Stimulated activated CD4-positive, alpha-beta T cell treated with anti-CD3 and anti-CD28 coated beads, Interleukin-12 subunit alpha, Interleukin-12 subunit beta, amount 100 ng/mL, for 48 hours (primary cell): ENCODE data around the gene HVCN1.
"Not testable (repeated sequence)": the region's sequence is repeated elsewhere in the genome, so short reads cannot be mapped to it uniquely, and the experiment has no call there.

ENCODE experiments used
- DNase-seq, 3 donors: peaks; one replicate each; pipeline ENCODE4 v3.0.0-alpha.2; 2020; ENCODE audit warnings: low read depth in 2 of 3, low spot score in 1 of 3

HVCN1 gene

GRCh38 chr12:110668480-110669192 is 20.3 kb downstream of the HVCN1 start:
- no peak for DNase-seq

GRCh38 chr12:110667671-110668070 is 21.2 kb downstream of the HVCN1 start:
- no peak for DNase-seq

- DNase-seq: no peak
These were observed 22.0 kb downstream of the HVCN1 start for GRCh38 chr12:110666892-110667291.

- DNase-seq: peak in 2 of 3 donors; percentile 27 to 42
These were observed 27.5 kb downstream of the HVCN1 start for GRCh38 chr12:110661337-110661972.

DNA sequence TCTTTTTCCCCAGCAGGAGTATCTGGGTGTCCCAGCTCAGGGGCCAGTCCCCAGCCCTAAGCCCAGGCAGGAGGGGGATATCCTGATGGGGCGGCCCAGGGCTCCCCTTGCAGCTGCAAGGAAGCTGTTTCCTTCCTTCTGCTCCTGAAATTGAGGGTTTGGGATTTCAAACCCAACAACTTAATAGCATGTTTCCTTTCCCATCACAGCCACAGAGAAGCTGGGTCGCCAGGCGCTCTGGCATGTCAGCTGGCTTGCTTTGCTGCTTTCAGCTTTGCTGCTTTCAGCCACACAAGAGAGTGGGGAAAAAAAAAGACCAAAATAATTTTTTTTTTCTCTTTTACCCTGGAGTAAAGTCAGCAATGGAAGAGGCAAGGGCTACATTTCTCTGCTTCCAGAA is 30.0 kb downstream of the HVCN1 start:
- no peak for DNase-seq

- no peak for DNase-seq
These were observed 30.7 kb downstream of the HVCN1 start for GRCh38 chr12:110658242-110658641.

- DNase-seq: no peak
These were observed 31.2 kb downstream of the HVCN1 start for GRCh38 chr12:110657747-110658146.

- DNase-seq: no peak
These were observed 32.8 kb downstream of the HVCN1 start for GRCh38 chr12:110656071-110656655.

GRCh38 chr12:110654238-110654637 is 34.7 kb downstream of the HVCN1 start:
- DNase-seq: not testable (repeated sequence)

- no peak for DNase-seq
These were observed 39.5 kb downstream of the HVCN1 start for GRCh38 chr12:110649341-110649847.

DNA sequence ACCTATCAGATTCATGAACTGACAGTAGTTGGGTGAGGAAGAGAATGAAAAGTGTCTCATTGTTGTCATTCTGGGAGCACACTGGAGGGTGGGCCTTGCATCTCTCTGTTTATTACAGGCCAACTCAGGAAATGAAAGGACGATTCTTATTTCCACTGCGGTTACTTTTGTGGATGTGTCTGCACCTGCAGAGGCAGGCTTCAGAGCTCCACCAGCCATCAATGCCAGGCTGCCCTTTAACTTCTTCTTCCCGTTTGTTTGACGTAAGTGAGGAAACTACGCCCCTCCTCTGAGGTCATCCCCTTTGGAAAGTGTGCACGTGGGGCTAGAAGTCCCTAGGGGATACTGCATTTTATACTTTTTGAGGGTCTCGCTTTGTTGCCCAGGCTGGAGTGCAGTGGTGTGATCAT is 41.3 kb downstream of the HVCN1 start:
- no peak for DNase-seq

DNA sequence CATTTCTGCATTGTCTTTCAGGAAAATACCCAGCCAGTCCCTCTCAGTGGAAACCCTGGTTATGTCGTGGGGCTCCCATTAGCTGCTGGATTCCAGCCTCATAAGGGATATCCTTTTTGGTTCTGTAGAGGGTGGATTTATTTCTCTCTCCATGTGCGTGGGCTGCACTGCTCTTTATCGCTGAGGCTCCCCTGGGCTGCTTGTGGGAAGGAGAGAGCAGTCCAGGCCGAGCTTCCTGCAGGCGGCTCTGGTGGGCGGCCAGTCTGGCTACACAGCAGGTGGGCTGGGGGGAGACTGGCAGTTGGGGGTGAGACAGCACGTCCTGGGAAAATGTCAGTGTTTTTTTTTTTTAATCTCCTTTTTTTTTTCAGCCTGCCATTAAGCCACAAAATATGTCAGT is 47.4 kb downstream of the HVCN1 start:
- DNase-seq: no peak

- no peak for DNase-seq
These were observed 48.5 kb downstream of the HVCN1 start for GRCh38 chr12:110640275-110641025.

- no peak for DNase-seq
These were observed 49.4 kb downstream of the HVCN1 start for GRCh38 chr12:110639336-110640141.

DNA sequence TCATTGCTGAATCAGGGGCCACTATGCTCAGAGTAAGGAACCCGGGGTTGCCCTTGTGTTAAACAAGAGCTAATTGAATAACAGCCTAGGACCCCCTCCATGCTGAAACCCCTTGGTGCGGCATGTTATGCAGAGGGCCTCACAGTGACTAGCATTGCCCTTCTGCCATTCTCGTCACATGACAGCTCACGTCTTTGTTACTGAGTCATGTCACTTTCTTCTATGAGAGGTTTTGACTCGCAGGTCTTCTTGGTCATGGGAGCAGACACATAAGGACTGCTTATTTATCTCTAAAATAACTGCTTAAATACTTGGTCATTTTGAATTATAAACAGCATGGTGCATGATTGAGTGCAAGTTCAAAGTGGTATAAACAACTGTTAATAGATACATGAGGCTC is 50.1 kb downstream of the HVCN1 start:
- DNase-seq: no peak

- DNase-seq: no peak
These were observed 51.0 kb downstream of the HVCN1 start for GRCh38 chr12:110637869-110638441.

DNA sequence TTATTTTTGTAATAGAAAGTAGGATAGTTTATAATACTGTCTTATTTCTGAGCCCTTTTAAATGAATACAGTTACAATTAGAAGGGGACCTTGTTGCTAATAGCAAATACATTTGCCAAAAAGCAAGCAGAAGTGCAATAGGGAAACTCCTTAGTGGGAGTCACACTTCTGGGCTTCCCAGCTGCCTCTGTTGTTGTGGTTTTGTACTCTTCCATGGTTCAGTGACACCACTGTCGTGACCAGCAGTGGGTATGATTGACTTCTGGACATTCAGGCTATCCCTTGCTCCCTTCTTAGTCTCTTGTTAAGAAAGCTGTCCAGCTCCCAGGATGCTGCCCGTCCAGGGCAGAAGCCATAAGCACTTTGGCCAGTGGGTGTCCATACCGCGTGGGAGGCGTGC is 52.4 kb downstream of the HVCN1 start:
- DNase-seq: no peak

GRCh38 chr12:110635055-110635454 is 53.9 kb downstream of the HVCN1 start:
- no peak for DNase-seq

- no peak for DNase-seq
These were observed 61.3 kb downstream of the HVCN1 start for GRCh38 chr12:110627500-110628195.

- DNase-seq: no peak
These were observed 66.3 kb downstream of the HVCN1 start for GRCh38 chr12:110622582-110622981.
